ENCODE results near the gene CTSH. TPM values are rescaled to one million over a fixed set of nuclear protein-coding genes. Genes with fewer than 3 reads are reported as not detected.

CTSH gene
- total RNA-seq, 2 donors from 2014 or later = 257 to 415 TPM

DNA sequence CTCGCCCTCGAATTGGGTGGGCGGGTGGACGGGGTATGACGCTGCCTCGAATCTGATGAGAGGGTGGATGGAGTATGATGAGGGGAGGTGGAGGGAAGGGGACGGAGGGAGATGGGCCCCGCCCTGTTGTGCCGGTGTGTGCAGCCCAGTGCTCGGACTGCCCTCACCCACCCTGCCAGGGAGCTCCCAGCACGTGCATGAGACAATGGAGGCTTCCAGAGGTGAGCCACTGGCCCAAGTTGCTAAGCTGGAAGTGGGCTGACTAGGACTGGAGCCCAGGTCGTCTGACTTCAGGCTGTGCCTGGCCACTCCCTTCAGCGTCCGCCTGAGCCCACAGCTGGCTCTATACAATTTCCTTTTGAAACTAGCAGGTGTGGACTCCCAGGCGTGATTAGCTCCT, 47.0 kb upstream of the CTSH start:
- peak overlapping the region in 1 of 2 donors; percentile 78 for H3K27ac ChIP-seq
- intact Hi-C loops (cut with DNase I) = no loop called here
- no peaks in the 10 kb centered on the region for H3K36me3 ChIP-seq
- DNase-seq (ENCODE audit: low spot score) = no peak
- H3K4me3 ChIP-seq = no peak overlapping the region
- H3K9me3 ChIP-seq = no peaks in the 10 kb centered on the region
- H3K27me3 ChIP-seq (replicated peaks; ENCODE audit: insufficient read depth) = no peaks in the 10 kb centered on the region
- 90% methylated on average over 15 of the region's 15 CpGs for WGBS
- H3K4me1 ChIP-seq (replicated peaks) = peaks cover 8% of the 10 kb centered on the region
- TF ChIP-seq POLR2AphosphoS5 (IDR thresholded peaks at IDR 0.05) (no peak), POLR2A (IDR thresholded peaks at IDR 0.05) (no peak)
- TF ChIP-seq, protein P1, sequence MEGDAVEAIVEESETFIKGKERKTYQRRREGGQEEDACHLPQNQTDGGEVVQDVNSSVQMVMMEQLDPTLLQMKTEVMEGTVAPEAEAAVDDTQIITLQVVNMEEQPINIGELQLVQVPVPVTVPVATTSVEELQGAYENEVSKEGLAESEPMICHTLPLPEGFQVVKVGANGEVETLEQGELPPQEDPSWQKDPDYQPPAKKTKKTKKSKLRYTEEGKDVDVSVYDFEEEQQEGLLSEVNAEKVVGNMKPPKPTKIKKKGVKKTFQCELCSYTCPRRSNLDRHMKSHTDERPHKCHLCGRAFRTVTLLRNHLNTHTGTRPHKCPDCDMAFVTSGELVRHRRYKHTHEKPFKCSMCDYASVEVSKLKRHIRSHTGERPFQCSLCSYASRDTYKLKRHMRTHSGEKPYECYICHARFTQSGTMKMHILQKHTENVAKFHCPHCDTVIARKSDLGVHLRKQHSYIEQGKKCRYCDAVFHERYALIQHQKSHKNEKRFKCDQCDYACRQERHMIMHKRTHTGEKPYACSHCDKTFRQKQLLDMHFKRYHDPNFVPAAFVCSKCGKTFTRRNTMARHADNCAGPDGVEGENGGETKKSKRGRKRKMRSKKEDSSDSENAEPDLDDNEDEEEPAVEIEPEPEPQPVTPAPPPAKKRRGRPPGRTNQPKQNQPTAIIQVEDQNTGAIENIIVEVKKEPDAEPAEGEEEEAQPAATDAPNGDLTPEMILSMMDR (IDR thresholded peaks at IDR 0.05) = no peak

DNA sequence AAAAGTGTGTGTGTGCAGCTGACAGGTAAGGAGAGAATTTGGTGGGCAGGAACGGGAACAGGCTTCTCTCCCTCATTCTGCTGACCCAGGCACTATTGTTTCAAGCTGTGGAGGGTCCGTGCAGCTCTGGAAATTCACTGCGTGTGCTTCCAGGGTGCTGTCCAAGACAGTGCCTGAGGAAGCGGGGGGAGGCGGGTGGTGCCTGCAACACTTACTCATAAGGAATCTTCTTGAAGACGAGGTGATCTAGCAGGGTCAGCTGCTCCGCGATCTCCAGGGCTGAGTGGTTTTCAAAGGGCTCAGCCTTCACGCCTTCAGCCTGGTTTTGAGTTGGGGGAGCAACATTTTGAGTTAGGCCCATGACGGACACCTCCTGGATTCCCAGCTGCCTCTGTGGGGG, 46.6 kb upstream of the CTSH start:
- Histone ChIP-seq H3K4me3 (no peak overlapping the region), H3K9me3 (no peaks in the 10 kb centered on the region), H3K36me3 (no peaks in the 10 kb centered on the region), H3K27me3 (replicated peaks; ENCODE audit: insufficient read depth) (no peaks in the 10 kb centered on the region), H3K4me1 (replicated peaks) (peaks cover 8% of the 10 kb centered on the region), H3K27ac (peak overlapping the region in 1 of 2 donors; percentile 78)
- 79% methylated on average over 10 of the region's 10 CpGs for WGBS
- intact Hi-C loops (cut with DNase I) = no loop called here
- no peak for DNase-seq (ENCODE audit: low spot score)
- TF ChIP-seq POLR2AphosphoS5 (IDR thresholded peaks at IDR 0.05) = peak; percentile 17
- TF ChIP-seq POLR2A (IDR thresholded peaks at IDR 0.05) = no peak

DNA sequence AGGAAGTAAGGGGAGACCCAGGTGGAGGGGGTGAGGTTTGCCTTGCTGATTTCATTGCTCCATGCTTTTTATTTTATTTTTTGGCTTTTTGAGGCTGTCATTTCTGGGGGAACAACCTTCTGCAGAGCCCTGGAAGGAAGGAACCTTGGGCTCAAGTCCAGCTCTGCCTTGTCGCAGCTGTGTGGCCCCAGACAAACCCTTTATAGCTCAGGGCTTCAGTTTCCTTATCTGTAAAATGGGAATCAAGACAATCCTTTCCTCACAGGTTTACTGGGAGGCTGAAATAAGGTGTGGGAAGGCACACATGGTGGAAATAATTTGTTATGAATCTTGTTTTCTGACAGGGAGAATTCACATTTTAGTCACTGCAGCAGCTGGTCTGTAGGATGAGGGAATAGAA, 45.4 kb upstream of the CTSH start:
- Histone ChIP-seq H3K4me3 (no peak overlapping the region), H3K9me3 (no peaks in the 10 kb centered on the region), H3K36me3 (no peaks in the 10 kb centered on the region), H3K27me3 (replicated peaks; ENCODE audit: insufficient read depth) (no peaks in the 10 kb centered on the region), H3K27ac (peak overlapping the region; percentile 7 to 78), H3K4me1 (replicated peaks) (peaks cover 8% of the 10 kb centered on the region)
- intact Hi-C loops (cut with DNase I) = no loop called here
- no peak for TF ChIP-seq POLR2AphosphoS5 (IDR thresholded peaks at IDR 0.05)
- TF ChIP-seq, protein P1 (IDR thresholded peaks at IDR 0.05) = no peak
- TF ChIP-seq POLR2A (IDR thresholded peaks at IDR 0.05) = no peak
- no peak for DNase-seq (ENCODE audit: low spot score)
- 67% methylated on average over 1 of the region's 1 CpG for WGBS

DNA sequence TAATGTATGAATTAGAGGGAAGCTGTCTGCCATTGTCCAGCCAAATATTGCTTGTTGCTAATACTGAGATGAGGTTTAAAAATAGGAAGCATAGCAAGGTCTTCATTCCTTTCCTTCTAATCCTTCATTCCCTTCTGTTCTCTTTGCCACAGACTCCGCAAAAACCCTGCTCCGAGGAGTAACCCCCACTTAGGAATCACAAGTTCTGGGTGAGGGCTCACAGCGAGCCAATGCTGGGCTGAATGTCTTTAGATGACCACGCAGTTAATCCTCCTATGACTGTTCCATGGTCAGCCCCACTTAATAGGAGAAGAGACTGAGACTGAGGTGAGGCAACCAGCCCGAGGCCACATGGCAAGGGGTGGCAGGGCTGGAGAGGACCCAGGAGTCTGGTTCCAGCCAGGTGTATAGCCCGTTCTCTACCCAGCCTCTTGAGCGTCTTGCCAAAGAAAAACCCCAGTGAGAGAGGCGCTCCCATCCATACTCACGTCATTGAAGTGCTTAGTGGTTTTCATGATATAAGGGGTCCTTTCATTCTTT, 44.9 kb upstream of the CTSH start:
- Histone ChIP-seq H3K4me1 (replicated peaks) (peaks cover 8% of the 10 kb centered on the region), H3K9me3 (no peaks in the 10 kb centered on the region), H3K27me3 (replicated peaks; ENCODE audit: insufficient read depth) (no peaks in the 10 kb centered on the region), H3K36me3 (no peaks in the 10 kb centered on the region), H3K27ac (peak overlapping the region; percentile 7 to 78), H3K4me3 (no peak overlapping the region)
- intact Hi-C loops (cut with DNase I) = no loop called here
- 91% methylated on average over 9 of the region's 9 CpGs for WGBS
- DNase-seq (ENCODE audit: low spot score) = no peak
- TF ChIP-seq, protein P1 (IDR thresholded peaks at IDR 0.05) = no peak
- TF ChIP-seq POLR2A (IDR thresholded peaks at IDR 0.05) (no peak), POLR2AphosphoS5 (IDR thresholded peaks at IDR 0.05) (no peak)

DNA sequence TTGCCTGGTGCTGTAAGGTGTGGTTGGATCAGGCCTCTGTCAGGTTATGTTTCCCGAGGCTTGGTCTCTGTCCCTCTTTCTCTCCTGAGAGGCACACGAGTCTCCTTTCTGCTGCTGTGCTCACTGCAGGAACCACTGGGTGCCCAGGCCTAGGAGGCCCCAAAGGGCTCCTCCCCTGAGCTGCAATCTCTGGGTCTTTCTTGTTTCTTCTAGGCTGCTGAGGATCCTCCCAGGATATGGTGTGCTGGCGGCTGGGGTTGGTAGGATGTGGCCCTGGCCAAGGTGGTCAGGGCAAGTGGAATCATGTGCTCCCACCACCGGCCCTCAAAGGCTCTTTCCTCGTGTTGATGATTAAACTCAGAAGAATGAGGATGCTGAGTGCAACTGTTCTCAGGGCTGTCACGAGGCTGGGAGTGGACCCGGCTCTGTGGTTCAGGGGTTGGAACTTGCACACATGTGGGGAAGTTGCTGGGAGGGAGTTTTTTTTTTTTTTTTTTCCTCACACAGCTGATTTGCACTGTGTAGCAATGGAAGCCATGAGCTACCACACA, 43.6 kb upstream of the CTSH start:
- H3K36me3 ChIP-seq = no peaks in the 10 kb centered on the region
- H3K27ac ChIP-seq = peak overlapping the region; percentile 72 to 78
- TF ChIP-seq, protein P1 (IDR thresholded peaks at IDR 0.05) = no peak
- TF ChIP-seq POLR2A (IDR thresholded peaks at IDR 0.05) (peak; percentile 48), POLR2AphosphoS5 (IDR thresholded peaks at IDR 0.05) (peak; percentile 97)
- no peaks in the 10 kb centered on the region for H3K9me3 ChIP-seq
- WGBS = 20% methylated on average over 7 of the region's 7 CpGs
- no peaks in the 10 kb centered on the region for H3K27me3 ChIP-seq (replicated peaks; ENCODE audit: insufficient read depth)
- intact Hi-C loops (cut with DNase I) = no loop called here
- DNase-seq (ENCODE audit: low spot score) = peak; percentile 87
- H3K4me3 ChIP-seq = no peak overlapping the region
- peaks cover 8% of the 10 kb centered on the region for H3K4me1 ChIP-seq (replicated peaks)

All from prostate gland (tissue), 2 donors.